GM18526 (cell line): Measurements from ENCODE around the gene YIPF5.
A peak's percentile ranks its signal among the peaks of the same experiment; 100 is the strongest.

ENCODE experiments used
- POLR2A ChIP-seq: IDR thresholded peaks from 3 replicates; pipeline ENCODE4 v1.6.1; 2011; ENCODE audit not compliant: insufficient read length; ENCODE audit errors: extremely low read depth

YIPF5 gene

DNA sequence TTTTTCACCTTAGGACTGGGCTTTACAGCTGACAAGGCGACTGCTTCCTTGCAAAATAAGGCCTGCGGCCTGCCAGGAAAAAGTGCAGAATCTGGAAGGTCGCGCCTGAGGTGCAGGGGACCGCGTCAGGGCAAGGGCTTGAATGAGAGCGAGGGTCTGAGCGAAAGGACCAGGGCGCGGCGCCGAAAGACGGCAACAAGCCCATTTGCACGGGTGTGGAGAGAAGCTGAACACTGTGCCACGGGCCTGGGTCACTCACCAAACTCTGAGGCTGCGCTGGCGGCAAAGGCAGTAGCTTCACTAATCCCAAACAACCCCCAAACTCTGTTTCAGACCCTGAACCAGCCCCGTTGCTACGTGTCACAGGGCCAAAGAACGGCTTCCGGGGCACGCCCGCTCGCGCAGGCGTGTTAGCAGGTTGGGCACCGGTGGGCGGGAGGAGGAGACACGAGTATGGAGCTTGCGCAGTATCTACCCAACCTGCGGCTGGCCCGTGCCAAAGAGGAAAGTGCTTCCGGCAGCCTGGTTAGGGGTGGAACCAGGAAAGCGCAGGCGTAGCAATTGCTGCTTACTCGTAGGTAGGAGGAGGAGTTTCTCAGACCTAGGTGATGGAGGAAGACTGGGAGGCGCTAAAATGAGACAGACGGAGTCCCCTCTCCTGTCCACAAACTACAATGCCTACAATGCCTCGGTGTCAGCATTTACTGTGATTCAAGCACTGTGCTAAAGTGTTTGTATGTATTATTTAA, at the start of gene YIPF5, which contains the start of gene KCTD16:
Gene YIPF5, minus strand, starts transcription at position 384 of the 749 bp plus-strand sequence. CDS start 704 bp downstream, outside the sequence.
Gene KCTD16, plus strand, starts transcription at position 598 of the 749 bp plus-strand sequence.
- peak; percentile 84 for TF ChIP-seq POLR2A

DNA sequence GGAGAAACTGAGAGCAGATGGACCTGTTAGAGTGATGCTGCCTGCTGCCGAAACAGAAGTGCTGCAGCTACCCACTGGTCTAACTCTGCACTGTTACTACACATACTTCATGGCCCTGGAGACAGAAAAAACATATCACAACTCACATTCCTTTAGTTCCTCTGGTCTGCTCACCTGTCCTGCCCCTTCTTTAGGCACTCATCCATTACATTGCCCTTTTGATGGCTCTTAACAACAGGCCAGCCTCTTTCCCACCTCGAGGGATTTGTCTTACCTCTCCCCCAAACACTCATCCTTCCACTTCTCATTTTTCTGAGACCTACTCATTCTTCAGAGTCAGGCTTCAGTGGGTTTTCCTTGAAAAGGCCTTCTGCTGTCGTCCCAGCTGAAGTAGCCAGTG, 49.4 kb upstream of the YIPF5 start:
- TF ChIP-seq POLR2A, result no peak

DNA sequence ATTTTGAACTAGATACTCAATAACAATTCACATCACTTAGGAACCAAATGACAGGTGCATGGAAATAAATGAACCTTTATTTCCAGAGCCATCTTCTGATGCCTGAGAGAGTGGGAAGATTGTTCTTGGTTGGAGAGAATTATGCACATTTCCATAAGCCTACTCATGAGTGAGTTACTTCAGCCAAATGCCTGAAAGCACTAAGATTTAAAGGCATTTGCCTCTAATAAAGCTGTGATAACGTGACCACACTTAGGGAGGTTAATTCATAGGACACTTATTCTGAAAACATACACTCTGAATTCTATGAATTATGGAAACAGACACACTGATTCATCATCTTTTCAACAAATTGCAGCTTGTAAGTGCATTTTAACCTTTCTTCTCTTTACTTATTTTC, 40.2 kb upstream of the YIPF5 start:
- no peak for TF ChIP-seq POLR2A

DNA sequence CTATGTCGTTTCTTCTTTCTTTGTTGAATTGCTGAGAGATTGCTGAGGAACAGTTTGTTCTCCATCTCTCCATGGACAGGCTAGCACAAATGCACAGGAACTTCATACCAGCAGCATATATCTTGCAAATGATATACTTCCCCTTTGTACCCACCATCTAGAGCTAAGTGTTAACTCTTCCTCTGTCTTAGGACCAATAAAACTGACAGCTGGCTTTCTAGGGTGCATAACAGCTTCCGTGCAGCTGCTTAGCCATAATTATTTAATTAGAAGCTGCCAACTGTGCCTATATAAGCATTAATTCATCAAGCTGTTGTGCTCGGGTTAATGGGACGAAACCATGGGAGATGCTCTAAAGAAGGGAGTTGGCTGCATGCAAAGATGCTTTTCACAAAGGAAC, 38.9 kb upstream of the YIPF5 start:
- TF ChIP-seq POLR2A, result no peak

DNA sequence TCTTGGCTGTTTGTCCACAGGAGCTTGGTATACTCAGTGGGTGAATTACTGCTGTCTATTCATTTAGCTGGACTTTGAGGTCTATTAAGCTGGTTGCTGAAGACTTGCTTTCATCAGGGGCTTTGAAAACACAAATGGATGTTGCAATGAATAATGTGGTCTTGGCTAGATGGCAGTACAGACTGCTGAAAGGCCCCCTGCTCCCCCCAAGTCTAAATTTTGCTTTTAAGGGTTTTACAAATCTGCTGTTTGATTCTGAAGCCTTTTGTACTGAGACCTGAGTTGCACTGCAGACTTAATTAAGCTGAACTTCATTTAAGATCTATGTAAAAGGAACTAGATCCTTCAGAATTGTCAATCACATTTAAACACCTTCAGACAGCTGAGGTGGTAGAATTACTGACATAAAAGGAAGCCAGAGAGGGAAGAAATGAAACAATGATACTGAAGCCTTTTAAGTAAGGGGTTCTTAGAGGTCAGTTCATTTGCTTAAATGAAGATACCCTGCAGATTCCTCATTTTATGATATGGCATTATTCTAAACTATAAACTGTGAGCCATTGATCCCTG, 37.5 kb upstream of the YIPF5 start:
- TF ChIP-seq POLR2A, result no peak

DNA sequence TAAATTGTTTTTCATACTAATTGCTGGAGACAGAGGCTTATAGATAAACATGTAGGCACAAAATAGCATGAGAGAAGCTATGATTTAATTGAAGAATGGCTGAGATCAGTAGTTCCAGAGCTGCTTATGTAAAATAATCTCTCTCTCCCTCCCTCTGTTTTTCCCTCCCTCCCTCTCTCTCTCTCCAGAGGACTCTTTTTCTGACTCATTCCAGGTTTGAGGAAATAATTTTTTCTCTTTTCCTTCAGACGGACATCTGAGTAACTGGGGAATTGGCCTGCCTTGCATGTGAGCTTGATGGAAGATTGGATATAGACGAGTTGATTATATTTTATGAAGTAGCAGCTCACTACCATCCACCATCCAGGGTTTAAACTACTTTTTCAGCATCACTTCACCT, 35.7 kb upstream of the YIPF5 start:
- no peak for TF ChIP-seq POLR2A

DNA sequence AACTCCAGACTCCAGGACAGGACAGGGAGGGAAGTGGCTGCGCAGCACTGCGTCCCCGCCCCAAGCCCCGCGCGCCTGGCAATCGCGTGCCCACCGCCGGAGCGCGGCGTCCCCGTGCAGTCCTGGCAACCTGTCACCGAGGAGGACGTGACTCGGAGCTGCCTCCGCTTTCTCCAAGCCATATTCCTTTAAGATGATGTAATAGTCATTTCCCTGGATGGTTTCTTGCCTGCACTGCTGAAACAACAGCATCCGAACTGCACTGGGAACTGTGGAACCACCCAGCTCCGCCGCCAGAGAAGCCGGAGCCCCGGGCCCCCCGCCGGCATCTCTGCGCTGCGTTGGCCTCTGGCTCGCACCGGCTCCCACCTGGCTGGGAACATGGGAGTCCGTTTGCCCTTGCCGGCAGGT, 34.7 kb upstream of the YIPF5 start:
- no peak for TF ChIP-seq POLR2A

DNA sequence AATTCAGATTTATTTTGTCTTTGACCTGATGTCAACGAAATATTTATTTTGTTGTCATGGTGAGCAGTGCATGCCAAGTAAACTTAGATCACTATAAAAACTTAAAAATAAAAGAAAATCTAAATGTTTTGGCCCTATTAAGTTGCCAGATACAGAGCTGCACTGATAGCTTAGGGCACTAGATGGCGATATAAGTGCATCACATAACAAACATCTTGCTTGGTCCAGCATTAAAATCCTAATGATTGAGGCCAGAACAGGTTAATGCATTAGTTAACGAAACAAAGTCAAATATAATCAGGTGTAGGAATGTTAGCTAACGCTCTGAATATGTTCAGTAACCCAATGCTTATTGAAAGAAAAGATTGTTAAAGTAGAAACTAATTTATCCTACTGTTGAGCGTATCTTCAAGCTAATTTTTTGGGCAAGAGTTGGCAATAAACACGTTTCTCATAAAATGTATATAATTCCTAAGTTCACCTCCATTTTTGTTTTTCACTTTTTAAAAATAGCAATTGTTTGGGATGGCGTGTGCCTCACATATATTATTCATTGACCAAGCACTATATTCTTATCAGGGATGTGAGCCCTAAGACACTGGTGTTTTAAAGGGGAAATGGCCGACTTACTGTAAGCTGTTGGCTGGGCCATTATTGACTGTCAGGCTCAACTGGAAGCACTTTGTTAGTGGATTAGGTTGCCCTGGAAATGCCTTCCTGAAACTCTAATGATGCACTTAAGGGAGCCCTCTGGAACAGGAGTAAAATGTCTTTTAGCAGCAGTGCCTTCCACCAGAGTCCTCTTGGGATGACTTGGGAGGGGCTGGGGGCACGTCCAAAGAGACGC, 33.5 kb upstream of the YIPF5 start:
- TF ChIP-seq POLR2A, result no peak

DNA sequence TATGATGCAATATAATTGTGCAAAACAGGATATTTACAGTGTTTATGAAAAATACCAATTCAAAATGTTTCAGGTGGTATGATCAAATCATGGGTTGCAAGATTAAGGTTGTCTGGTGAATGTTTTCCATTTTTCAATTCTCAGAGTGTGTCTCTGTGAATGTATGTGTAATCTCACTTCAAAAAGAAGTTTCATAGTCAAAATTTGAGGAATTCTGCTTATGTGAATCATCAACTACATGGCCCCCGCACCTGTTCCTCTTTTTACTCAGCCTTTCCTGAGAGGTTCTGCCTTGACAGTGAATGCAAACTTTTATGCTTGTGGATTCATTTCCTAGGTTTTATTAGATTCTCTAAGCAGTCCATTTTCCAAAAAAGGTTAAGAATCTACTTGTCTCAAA, 32.3 kb upstream of the YIPF5 start:
- no peak for TF ChIP-seq POLR2A

DNA sequence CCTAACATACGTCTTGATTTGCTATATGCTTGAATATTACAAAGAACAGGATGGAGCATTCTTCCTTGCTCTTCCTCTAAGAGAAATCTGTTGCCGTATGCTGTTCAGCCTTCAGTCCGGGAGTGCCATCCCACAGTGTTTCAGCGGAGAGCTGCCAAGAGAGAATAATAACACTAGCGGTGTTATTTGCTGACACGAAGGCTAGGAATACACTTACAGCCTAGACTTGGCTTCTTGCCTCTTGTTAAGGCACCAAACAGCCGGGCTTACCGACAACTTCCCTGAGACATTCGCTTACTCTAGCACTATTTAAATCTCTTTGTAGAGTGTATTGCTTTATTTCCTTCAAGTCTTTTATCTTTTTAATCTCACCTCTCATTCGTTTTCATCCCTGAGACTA, 31.6 kb upstream of the YIPF5 start:
- no peak for TF ChIP-seq POLR2A

DNA sequence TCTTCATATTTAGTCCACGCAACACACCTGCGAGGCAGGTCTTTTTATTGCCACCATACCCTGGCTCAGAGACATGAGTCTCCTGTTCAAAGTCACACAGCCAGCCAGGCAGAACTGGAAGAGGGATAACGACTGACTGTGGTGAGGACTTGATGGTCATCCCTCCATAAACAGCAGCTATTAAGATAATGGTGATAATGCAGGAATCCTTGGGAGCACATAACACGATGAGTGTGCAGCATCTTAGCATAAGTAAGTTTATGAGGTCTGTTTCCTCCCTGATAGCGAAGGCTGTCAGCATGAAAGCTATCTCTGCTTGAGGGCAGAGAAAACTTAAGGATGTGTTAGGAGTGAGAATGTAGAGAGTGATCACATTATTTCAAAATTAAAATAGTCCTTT, 31.1 kb upstream of the YIPF5 start:
- no peak for TF ChIP-seq POLR2A

DNA sequence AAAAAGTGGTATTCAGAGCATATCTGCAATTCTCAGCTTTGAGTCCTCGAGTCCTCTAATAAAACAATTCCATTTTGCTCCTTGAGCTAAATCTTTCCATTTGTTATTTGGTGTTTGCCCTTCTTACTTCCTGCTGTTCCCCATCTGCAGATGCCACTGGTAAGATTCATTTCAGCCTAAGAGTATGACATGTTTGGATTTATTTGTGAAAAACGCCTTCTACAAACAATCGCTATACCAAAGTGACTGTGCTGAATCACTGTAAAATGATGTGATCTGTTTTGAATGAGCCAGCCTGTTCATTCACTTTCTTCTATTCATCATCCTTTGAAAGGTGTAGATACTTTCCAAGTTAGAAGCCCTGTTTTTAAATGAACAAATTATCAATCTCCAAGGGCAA, 27.9 kb upstream of the YIPF5 start:
- no peak for TF ChIP-seq POLR2A

DNA sequence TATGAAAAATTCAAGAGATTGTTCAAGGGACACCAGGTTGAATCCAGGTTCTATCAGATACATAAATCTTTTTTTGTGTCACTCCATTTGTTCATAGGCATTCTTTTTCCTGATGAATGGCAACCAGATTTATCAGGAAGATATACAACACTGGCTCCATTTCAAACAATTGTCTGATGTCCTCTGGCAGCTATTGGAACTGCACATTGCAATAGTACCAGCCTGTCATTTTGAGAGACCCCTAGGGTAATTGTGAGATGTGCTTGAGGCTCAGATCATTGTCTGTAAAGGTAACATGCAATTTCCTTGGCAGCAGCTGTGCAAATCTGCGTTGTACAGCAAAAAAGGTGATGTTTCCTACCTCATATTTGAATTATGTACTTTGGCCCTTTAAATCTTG, 26.2 kb upstream of the YIPF5 start:
- TF ChIP-seq POLR2A, result no peak

DNA sequence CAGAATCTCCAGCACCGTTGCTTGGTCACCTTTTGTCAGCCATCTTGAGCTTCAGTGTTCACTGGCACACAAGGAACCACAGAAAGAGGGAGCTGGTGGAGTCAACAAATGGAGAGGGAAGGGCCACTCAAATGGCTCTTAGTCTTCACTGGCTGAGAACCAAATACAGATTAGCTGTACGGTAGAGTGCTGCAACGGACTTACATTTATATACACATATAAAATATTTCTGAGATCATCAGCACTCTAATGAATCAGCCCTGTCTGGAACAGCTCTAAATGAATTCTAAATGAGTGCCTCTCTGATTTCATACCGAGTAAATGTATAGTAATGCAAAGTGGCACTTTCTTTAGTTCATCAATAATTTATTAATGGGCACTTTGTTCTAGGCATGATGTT, 25.0 kb upstream of the YIPF5 start:
- no peak for TF ChIP-seq POLR2A

DNA sequence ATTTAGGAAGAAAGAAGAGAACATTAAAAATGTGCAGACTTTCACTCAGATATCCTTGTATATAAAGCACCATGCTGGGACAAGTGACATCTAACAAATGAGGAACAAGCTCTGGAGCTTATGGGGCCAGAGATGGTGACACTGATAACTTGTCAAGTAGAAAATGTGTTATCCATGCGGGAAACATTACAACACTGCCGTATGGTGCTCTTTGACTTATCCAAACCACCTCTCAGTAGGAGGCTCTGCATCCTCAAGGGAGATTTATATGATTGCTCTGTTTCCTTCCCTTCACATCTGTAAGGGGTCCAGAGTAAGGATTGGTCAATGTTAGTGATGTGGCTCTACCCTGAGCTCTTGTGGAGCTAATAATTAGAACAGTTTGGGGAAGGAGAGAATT, 23.7 kb upstream of the YIPF5 start:
- no peak for TF ChIP-seq POLR2A

DNA sequence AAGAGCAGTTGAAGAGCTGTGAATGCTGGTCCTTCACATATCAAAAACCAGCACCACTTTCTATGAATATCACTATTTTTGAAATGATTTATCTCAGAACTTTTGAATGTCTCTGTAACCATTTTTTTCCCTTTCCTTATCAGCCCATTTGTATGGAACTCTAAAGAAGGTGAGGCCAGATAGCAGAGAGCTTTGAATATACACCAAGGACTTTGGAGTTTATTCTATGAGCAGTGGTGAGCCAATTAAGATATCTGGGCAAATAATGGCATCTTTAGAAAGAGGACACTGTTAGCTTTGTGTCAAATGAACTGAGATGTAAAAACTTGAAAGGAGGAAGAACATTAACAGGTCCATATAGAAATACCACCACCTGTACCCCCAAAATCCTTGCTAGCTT, 22.2 kb upstream of the YIPF5 start:
- TF ChIP-seq POLR2A, result no peak
